ENCODE results near the gene HSD17B7. TPM values are rescaled to one million over a fixed set of nuclear protein-coding genes. Genes with fewer than 3 reads are reported as not detected.

The HSD17B7 gene
- total RNA-seq, 1 donor from 2014 or later, result 28.7 TPM

GRCh38 chr1:162855461-162856150 is 65.1 kb downstream of the HSD17B7 start:
- DNase-seq, result no peak
- H3K4me1 Mint-ChIP-seq, result no peaks in the 10 kb centered on the region
- H3K36me3 Mint-ChIP-seq (ENCODE audit: low read depth), result no peaks in the 10 kb centered on the region

GRCh38 chr1:162856260-162856659 is 65.8 kb downstream of the HSD17B7 start:
- no peaks in the 10 kb centered on the region for H3K4me1 Mint-ChIP-seq
- peaks cover 11% of the 10 kb centered on the region for H3K27me3 Mint-ChIP-seq
- no peak for DNase-seq
- H3K36me3 Mint-ChIP-seq (ENCODE audit: low read depth), result no peaks in the 10 kb centered on the region
- H3K4me3 Mint-ChIP-seq, result no peak overlapping the region
- H3K9me3 Mint-ChIP-seq, result no peaks in the 10 kb centered on the region
- H3K27ac Mint-ChIP-seq, result no peak overlapping the region
- intact Hi-C loops (cut with micrococcal nuclease), result no loop called here

More at GRCh38 chr1:162855461-162856150, 65.1 kb downstream of the HSD17B7 start:
- no peak overlapping the region for H3K27ac Mint-ChIP-seq
- intact Hi-C loops (cut with micrococcal nuclease), result no loop called here
- no peak overlapping the region for H3K4me3 Mint-ChIP-seq
- H3K27me3 Mint-ChIP-seq, result peaks cover 11% of the 10 kb centered on the region
- no peaks in the 10 kb centered on the region for H3K9me3 Mint-ChIP-seq

GRCh38 chr1:162857850-162858249 is 67.3 kb downstream of the HSD17B7 start:
- no peak for DNase-seq
- intact Hi-C loops (cut with micrococcal nuclease), result no loop called here
- no peaks in the 10 kb centered on the region for H3K9me3 Mint-ChIP-seq
- H3K4me1 Mint-ChIP-seq, result no peaks in the 10 kb centered on the region
- peaks cover 14% of the 10 kb centered on the region for H3K27me3 Mint-ChIP-seq
- H3K27ac Mint-ChIP-seq, result no peak overlapping the region
- H3K4me3 Mint-ChIP-seq, result no peak overlapping the region
- no peaks in the 10 kb centered on the region for H3K36me3 Mint-ChIP-seq (ENCODE audit: low read depth)

- H3K36me3 Mint-ChIP-seq (ENCODE audit: low read depth), result no peaks in the 10 kb centered on the region
- intact Hi-C loops (cut with micrococcal nuclease), result no loop called here
- H3K27me3 Mint-ChIP-seq, result peaks cover 14% of the 10 kb centered on the region
- no peaks in the 10 kb centered on the region for H3K9me3 Mint-ChIP-seq
- DNase-seq, result no peak
- no peak overlapping the region for H3K4me3 Mint-ChIP-seq
- H3K4me1 Mint-ChIP-seq, result no peaks in the 10 kb centered on the region
- no peak overlapping the region for H3K27ac Mint-ChIP-seq
Observed at GRCh38 chr1:162859191-162859590, 68.7 kb downstream of the HSD17B7 start.

- Mint-ChIP-seq H3K4me3 (no peak within 1 kb of the TSS), H3K9me3 (no peaks in the 10 kb centered on the region), H3K27ac (no peak within 1 kb of the TSS), H3K27me3 (peaks cover 11% of the 10 kb centered on the region), H3K4me1 (no peaks in the 10 kb centered on the region), H3K36me3 (ENCODE audit: low read depth) (no peaks in the 10 kb centered on the region)
- intact Hi-C loops (cut with micrococcal nuclease), result no loop called here
- DNase-seq, result no peak
Observed at GRCh38 chr1:162861101-162861500, 70.6 kb downstream of the HSD17B7 start, which contains the start of gene CCDC190. Gene CCDC190 (minus strand): TSS chr1:162861175. CDS start chr1:162859646, 1,529 bp downstream.

- H3K27me3 Mint-ChIP-seq, result peaks cover 11% of the 10 kb centered on the region
- no peak overlapping the region for H3K4me3 Mint-ChIP-seq
- DNase-seq, result no peak
- no peaks in the 10 kb centered on the region for H3K4me1 Mint-ChIP-seq
- H3K36me3 Mint-ChIP-seq (ENCODE audit: low read depth), result no peaks in the 10 kb centered on the region
- H3K9me3 Mint-ChIP-seq, result no peaks in the 10 kb centered on the region
- no peak overlapping the region for H3K27ac Mint-ChIP-seq
- intact Hi-C loops (cut with micrococcal nuclease), result no loop called here
Observed at GRCh38 chr1:162861625-162862024, 71.1 kb downstream of the HSD17B7 start.

Other genes starting within 250 kb of the HSD17B7 start
- 44.5 and 44.9 TPM in 2 replicates for gene UAP1, start 229.0 kb upstream of the HSD17B7 start, total RNA-seq
- 0.37 and 0.45 TPM in 2 replicates for gene DDR2, start 158.2 kb upstream of the HSD17B7 start, total RNA-seq
- not detected in 2 replicates for gene CCDC190, start 70.5 kb downstream of the HSD17B7 start, total RNA-seq